ENCODE results near the gene SPTBN2.

- TF ChIP-seq CTCF (IDR thresholded peaks at IDR 0.05) (no peak), EP300 (IDR thresholded peaks at IDR 0.05) (no peak), POLR2A (IDR thresholded peaks at IDR 0.05) (no peak)
Observed at GRCh38 chr11:66636411-66636810, 92.6 kb downstream of the SPTBN2 start.

All from ovary (tissue), 3 donors.